HG02763 (cell line): ENCODE results near the gene CCR1.

ENCODE experiments used
- ATAC-seq: cut with Tn5 transposase; IDR thresholded peaks from one replicate; pipeline ENCODE4 v1.9.1; 2021; ENCODE audit warnings: mild to moderate bottlenecking, moderate library complexity; ENCODE audit not compliant: unreplicated experiment

The CCR1 gene

DNA sequence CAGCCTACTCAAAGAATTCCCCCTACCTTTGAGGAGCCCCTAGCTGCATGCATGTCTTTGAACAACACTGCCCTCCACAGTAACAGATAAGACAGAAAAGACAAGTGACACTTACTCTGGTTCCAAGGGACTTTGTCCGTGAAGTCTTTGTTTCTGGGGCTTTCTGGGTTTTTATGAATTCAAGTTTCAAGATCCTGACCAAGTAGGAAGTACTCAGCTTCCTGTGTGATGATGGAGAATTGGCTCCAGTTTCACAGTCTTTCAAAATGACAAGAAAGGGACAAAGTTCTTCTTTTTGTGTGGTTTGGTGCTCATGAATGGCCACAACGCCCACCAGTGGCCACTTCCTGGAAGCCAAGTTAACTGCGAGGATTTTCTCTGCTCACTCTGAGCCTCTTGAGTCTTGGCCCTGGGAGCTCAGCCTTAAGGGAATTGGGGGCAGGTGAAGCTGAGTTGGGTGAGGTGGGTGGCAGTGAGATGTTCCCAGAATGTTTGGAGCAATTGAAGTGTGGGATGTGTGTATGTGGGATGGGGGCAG, at the start of gene CCR1:
Gene CCR1, minus strand, starts transcription at position 147 of the 538 bp plus-strand sequence. CDS start 4,000 bp downstream, outside the sequence.
- ATAC-seq, result peak; percentile 48

DNA sequence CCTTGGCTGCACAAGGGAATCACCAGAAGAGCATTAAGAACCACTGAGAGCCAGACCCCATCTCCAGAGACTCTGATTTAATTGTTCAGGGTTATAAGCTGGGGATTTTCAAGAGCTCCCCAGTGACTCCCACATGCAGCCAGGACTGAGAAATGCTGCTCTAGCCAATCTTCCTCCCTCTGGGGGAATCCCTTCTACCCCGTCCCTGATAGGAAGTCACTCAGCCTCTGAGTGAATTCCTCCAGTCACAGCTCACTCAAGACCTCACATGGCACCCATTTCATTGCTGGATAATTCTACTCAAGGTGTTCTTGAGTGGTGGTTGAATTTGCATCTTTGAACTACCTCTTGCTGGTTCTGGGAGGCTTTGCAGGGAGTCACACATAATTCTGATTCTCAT, 44.9 kb upstream of the CCR1 start:
- ATAC-seq, result no peak

DNA sequence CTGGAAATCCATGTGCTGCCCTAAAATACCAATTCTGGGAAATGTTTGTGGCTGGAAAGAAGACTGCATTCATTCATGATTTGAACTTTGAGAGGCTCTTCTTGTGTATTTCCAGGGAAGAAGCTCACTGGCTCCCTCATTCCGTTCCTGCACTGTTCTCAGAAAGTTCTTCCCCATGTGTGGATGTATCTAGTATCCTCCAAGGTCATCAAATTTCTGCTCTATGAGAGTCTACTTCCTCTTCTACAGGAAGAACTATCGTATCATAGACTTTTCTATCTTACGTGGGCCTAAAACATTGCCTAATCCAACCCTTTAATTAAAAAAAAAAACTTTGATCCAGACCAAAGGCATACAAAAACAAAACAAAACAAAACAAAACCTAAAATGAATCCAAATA, 37.0 kb upstream of the CCR1 start:
- ATAC-seq, result no peak

DNA sequence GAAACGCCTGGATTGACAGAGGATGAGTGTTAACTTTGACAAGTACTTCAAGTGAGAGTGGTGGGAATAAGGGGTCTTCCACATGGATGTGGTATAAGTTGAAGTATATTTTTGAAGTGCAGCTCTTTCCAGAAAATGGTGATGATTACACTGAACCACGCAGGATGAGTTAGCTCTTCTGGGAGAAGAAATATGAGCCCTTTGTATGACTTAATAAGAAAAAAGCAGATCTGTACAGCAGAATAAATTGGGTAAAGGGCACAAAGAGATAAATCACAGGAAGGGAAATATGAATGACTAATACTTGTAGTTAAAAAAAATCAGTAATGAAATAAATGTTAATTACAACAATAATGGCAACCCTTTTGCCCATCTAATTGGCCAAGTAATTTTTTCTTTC, 35.4 kb upstream of the CCR1 start:
- ATAC-seq, result no peak

DNA sequence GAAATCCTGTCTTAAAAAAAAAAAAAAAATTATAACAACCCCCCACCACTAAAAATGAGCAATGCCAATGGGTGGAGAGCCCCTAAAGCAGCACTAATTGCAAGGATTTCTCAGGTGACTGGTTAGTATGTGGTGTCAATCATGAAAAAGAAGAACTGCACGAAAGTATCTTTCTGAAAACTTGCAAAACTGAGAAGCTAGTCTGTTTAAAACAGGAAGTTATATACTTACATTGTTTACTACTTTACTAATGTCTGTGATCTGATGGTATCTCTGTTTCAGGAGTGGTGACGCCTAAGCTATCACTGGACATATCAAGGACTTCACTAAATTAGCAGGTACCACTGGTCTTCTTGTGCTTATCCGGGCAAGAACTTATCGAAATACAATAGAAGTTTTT, 34.0 kb upstream of the CCR1 start, which contains the start of gene CCR3:
Gene CCR3, plus strand, starts transcription at position 341 of the 400 bp plus-strand sequence. CDS start 22,699 bp downstream, outside the sequence.
- no peak for ATAC-seq

DNA sequence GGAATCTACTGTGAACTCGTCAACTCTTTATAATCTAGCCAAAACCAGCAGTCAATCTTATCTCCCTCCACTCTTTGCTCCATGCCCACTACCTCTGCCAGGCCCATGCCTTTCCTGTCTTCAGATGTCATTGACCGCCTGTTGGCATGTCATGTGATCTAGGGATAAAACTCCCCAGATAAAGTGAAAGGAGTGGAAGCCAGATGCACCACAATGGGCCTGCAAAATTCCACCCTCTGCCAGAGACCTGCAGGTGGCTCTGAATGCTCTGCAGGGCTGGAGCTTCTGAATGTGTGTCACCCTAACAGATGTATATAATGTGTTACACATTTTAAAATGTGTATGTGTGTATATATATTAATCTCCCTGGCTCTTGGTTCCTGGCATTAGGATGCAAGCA, 31.8 kb upstream of the CCR1 start:
- no peak for ATAC-seq

DNA sequence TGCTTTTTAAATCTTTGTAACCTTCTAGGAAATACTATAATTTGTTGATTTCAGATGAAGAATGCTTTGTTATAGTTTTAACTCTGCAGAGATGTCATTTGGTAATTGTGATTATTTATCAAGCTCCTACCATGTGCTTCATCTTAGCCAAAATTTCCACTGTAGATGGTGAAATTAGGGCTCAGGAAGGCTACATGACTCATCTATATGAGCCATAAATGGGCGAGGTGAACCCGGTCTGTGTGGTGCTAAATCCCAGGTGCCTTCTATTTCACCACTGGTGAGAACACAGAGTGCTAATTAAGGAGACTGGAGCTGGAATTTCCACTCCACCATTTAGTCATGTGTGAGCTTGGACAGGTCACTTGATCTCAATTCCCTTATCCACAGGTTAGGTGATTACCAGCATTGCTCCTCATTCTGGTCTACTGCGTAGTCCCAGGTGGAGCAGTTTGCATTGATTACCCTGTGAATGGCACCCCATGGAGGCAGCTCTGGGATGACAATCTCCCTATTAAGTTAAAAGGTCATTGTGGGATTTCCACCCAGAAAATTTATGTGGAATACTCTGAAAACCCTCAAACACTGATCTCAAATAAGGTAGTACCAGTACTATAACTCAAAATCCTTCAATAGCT, 31.3 kb upstream of the CCR1 start:
- no peak for ATAC-seq

DNA sequence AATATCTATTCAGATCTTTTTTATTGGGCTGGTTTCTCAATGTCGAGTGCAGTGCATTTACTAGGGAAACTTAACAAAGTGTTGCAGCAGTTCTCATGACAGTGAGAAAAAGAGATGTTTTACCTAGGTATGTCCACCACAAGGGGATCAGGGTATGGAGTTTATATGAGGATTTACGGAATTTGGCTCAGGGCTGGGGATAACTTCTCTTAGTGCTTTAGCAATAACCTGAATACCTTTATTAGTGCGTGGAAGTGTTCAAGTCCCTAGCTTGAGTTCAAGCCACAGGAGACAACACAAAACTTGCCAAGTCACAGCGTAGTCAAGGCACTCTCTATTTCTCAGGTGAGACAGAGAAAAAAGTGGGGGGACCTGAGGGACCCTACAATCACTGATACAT, 30.3 kb upstream of the CCR1 start:
- no peak for ATAC-seq

DNA sequence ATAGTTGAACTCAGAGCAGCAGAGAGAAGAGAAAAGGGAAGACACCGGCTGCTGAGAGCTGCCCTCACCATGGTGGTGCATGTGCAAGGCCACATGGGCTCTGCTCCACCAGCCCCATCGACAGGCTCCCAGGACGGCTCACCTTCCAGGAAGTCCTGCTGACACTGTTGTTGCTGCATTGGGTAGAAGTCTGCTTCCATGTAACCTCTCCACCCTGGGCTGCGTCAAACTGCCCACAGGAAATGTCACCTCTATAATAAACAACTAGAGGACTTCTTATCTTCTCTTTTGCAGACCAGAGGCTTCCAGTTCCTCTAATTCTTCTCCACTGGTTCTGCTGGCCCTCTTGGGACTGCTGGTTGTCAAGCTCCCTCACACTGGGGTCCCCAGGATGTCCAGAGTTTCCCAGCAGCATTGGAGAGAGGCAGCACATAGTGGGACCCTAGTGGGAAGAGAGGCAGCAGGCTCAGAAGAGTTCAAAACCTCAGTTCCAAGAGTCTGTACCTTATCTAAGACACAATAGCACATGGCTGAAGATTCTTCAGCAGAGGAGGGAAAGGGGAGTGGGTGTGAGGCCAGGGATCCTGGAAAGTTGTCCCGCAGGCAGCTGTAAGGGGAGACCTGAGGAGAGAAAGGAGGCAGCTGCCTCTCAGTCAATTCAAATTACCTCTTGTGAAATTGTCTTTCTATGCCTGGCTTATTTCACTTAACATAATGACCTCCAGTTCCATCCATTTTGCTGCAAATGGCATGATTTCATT, 28.4 kb upstream of the CCR1 start:
- ATAC-seq, result no peak

DNA sequence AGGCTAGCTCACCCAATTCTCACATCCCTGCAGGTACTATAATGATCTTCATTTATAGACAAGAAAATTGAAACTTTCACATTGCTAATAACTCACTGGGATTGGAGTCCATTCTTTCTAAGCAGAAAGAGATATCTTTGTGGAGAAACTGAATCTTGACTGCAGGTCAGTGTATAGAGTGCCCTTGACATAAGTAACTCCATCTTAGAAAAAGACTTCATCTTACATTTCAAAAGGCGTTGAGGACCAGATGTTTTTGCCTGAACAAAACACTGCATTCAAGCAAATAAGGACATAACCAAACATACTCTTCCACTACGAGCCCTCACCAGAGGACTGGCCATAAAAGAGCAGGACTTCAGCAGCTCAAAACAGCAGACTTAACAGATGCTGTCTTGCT, 27.3 kb upstream of the CCR1 start:
- no peak for ATAC-seq

DNA sequence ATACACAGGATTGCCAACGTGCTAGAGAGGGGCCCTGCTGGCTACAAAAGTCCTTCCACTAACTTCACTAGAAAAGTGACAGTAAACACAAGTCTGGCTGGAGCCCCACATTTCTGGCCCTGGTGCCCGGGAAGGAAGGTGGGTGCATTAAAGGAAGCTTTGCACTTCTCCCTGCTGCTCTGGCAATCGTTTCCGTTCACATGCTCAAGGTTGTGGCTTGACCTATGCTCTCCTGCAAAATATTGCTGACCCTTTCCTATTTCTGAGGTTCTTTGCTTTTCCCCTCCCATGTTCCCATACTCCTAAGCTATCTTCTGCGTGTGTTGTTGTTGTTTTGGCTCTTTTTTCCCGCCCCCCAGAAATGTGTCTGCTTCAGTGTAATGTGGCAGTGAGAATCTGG, 25.1 kb upstream of the CCR1 start:
- no peak for ATAC-seq

DNA sequence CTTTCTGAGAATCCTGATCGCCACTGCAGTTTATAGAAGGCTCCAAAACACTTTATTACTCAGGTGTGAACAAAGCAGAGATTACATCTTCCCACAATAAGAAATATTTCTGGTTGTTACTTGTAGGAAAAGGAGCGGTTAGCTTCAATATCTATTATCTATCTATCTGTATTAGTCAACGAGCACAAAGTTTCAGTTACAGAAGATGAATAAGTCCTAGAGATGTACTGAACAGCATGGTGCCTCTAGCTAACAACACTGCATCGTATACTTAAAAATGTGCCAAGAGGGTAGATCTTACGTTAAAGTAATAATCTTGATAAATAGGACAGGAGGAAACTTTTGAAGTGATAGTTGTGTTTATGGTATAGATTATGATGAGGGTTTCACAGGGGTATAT, 23.2 kb upstream of the CCR1 start:
- no peak for ATAC-seq

DNA sequence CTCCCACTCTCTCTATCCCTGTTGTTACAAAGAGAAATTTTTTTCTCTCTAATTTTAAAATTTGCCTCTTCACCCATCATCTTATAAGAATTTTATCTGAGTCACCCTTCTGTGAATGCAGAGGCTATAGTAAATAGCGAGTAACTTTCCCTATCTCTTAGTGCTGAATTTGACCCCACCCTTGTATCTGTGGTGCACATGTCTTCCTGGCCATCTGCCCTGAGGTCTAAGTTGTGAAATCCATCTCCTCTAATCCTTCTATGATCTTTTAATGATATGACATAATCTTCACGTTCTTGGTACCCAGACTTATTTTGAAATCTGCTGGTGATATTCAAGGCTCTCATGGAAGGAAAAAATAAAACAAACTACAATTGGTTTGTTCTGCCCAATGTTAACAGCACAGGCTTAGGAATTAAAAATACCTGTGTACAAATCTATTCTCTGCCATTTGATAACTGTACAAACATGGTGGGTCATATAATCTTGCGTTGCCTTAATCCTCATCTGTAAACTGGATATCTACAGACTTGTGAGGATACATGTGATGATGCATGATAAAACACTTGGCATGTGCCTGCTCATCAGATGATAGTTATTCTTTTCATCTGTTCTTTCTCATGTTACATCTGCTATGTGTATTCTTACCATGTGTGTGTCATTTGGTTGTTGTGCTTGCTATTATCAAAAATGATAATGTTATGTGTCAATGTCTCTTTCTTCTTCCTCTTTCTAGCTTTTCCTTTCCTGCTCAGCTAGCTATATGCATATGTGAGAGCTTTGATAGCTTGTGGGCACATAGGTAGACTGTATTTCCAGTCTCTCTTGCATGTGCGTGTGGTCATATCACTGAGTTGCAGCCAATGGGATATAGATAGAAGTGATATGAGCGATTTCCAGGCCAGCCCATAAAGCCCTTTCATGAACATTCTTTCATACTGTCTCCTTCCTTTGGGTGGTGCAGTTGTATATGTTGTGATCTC, 20.4 kb upstream of the CCR1 start:
- ATAC-seq, result no peak

DNA sequence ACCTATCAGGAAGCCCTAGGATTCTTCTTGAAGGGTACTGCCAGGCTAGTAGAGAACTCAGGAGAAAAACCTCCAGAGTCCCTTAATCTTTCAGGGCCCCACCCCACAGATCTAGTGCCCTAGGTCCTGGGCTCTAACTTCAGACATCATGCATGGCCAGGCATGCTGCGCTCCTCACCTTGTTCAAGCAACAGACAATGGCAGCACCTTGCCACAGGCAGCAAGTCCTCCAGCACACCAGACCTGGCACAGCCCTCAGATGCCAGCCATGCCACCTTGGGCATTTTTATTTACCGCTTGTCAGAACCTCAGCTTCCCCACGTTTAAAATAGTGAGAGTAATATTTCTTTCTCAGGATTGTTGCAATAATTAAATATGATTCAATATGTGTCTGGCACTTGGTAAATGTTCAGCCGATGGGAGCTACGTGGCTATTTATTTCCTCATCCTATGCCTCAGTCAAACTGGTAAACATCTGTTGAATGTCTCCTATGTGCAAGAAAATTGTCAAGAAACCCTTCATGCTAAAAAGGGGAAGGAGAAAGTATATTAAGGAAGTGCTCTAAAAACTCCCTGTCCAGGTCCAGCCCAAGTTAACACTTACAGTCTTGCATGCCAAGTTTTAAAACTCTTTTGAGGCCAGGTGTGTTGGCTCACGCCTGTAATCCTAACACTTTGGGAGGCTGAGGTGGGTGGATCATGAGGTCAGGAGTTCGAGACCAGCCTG, 14.5 kb upstream of the CCR1 start:
- no peak for ATAC-seq

DNA sequence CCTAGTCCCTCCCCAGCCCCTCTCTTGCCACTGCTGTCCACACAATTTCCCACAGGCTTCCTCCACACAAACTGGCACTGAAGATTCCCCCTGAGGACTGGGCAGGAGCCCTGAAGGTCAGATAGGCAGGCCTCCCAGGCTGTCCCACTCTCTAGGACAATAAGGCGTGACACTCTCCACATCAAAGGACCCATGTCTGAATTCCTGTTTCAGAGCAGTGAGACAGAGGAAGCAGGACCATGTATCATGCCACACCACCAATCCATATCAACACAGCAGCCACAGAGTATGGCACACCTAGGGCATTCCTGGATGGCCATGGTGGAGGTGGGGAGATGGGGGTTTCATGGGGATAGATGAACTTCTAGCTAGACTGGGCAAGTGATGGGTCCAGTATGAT, 13.8 kb upstream of the CCR1 start:
- no peak for ATAC-seq

DNA sequence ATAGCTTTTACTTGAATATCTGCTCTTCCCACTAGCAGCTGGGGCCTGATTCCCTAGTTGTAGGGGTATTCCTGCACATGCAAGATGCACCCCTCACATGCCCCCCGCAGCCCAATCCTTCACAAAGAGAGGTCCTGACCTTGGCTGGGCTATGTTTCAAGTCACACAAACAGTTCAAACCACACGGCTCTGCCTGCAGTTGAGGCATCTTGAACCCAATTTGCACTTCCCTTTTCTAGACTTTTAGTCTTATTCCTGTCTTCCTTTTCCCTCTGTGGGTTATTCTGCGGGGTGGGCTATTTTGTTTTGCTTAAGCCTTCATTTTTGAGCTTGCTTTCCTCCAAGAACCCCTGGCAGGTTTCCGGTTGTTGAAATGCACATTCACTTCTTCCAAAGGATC, 13.3 kb upstream of the CCR1 start:
- no peak for ATAC-seq

DNA sequence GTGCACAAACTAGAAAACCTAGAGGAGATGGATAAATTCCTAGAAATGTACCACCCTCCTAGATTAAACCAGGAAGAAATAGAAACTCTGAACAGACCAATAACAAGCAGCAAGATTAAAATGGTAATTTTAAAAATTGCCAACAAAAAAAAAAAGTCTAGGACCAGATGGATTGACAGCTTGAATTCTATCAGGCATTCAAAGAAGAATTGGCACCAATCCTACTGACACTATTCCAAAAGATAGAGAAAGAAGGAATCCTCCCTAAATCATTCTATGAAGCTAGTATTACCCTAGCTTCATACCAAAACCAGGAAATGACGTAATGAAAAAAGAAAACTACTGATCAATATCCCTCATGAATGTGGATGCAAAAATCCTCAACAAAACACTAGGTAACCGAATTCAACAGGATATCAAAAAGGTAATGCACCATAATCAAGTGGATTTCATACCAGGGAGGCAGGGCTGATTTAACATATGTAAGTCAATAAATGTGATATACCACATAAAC, 10.1 kb upstream of the CCR1 start:
- no peak for ATAC-seq

DNA sequence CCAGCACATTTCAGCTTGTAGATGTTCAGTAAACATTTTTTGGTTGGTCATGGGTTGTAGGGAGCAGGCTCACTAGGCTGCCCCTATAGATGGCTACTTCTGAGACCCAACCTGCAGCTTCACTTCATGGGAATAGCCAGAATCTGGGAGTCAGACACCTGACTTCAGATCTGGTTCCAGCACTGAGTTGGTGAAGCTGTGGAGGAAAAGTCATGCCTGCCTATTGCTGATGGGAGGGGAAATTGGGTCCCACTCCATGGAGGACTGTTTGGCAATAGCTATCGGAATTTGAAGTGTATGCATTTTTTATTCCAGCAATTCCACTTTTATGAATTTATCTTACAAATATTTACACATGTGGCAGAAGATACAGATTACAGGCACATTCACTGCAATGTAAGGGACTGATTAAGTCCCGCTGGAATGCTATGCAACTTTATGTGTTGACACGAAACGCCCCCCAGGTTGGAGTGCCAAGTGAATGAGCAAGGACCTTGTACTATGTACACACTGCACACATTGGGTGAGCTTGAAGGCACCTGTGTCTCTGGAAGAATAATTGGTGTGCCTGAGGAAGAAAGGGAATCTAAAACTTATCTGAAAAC, 7.8 kb upstream of the CCR1 start:
- no peak for ATAC-seq

DNA sequence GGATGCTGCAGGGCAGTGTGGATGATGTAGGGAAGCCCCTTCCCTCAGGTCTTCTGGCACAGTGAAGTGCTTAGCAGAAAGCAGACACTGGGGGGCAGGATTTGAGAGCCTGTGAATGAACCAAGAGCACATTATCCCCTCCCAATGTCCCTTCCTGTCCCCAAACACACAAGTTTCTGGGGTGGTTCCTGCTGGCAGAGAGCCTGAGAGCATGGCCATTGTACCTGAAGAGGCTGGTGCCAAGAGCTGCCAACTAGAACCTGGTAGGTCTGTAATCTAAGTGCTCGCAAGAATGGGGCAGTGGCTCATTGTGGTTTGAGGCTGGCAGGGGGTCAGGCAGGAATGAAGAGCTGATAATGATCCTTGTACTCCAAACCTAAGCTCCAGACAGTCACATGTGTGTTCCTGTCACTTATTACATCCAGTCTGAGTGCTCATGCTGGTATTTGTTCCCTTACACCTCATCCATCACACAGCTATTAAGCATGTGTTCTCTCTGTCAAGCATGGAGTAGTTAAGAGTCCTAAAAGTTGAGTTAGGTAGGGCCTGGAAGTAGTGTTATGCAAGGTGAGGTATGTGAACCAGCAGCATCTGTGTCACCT, 6.7 kb upstream of the CCR1 start:
- ATAC-seq, result no peak
